Embryonic facial prominence (tissue), 1 donor: ENCODE measurements around the gene STX1B.
"Not testable (repeated sequence)": the region's sequence is repeated elsewhere in the genome, so short reads cannot be mapped to it uniquely, and the experiment has no call there.

ENCODE experiments used
- DNase-seq: peaks from one replicate; pipeline ENCODE4 v3.0.0-alpha.2; 2016; ENCODE audit errors: extremely low spot score

STX1B gene

DNA sequence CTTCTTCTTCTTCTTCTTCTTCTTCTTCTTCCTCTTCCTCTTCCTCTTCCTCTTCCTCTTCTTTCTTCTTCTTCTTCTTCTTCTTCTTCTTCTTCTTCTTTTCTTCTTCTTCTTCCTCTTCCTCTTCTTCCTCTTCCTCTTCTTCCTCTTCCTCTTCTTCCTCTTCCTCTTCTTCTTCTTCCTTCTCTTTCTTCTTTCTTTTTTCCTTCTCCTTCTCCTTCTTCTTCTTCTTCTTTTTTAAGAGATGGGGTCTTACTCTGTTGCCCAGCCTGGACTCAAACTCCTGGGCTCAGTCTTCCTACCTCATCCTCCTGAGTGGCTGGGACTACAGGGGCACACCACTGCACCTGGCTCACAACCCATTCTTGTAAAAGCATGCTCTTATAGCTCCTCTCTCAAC, 2.9 kb upstream of the STX1B start:
- not testable (repeated sequence) for DNase-seq

DNA sequence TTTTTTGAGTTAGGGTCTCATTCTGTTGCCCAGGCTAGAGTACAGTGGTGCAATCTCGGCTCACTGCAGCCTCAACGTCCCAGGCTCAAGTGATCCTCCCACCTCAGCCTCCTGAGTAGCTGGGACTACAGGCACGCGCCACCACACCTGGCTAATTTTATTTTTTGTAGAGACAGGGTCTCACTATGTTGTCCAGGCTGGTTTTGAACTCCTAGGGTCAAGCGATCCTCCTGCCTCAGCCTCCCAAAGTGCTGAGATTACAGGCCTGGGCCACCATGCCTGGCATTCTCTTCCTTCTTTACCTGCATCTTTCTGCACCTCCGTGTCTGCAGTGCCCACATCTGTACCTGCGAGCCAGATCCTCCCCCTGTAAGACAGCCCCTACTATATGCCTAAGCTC, 1.4 kb upstream of the STX1B start:
- DNase-seq = not testable (repeated sequence)

DNA sequence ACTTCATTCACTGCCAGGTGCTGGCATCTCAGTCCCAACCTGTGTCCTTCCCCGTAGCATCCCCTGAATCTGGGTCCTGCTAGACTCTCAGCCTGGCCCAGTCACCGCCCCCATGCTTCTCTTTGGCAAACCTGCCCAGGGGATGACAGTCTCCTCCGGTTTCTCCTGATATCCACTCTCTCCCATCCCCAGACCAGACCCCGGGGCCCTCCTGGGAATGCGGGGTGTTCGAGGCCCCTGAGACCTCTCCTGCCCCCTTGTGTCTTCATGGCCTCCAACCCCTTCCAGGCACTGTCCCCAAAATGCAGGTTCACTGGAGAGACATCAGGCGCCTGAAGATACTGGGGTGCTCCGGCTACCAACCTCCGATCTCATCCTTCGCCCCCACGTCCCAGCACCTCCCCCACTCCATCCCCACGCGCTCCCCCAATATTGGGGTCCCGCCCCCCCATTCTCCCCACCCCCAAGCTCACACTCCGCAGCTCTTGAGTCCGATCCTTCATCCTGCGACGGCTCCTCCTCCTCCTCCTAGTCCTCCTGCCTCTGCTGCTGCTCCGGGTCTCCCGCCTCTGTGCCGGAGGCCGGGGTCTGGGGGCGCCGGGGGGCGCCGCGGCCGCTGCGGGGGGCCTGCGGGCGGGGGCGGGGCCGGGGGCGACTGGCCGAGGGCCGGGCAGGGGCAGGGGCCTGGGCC, 399 bp downstream of the STX1B start:
- no peak for DNase-seq

- DNase-seq = no peak
Measured at GRCh38 chr16:31009120-31009519, 1.3 kb downstream of the STX1B start.

- no peak for DNase-seq
Measured at GRCh38 chr16:31008551-31008950, 1.9 kb downstream of the STX1B start.

- DNase-seq = no peak
Measured at GRCh38 chr16:31008149-31008548, 2.3 kb downstream of the STX1B start.

DNA sequence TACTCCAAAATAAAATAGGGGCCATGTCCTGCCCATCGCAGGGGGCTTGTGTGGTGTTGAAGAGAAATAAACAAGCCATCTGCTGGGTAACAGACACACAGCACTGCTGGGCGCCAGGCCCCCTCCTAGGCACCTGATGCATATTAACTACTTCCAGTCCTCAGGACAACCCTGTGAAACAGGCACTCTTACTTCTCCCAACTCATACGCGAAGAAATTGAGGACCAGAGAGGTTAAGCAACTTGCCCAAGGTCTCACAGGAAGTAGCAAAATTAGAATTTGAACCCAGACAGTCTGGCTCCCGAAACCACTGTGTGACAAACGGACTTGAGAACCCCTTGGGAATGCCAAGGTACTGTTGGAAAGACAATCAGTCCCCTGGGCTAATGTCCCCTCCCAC, 2.8 kb downstream of the STX1B start:
- no peak for DNase-seq

DNA sequence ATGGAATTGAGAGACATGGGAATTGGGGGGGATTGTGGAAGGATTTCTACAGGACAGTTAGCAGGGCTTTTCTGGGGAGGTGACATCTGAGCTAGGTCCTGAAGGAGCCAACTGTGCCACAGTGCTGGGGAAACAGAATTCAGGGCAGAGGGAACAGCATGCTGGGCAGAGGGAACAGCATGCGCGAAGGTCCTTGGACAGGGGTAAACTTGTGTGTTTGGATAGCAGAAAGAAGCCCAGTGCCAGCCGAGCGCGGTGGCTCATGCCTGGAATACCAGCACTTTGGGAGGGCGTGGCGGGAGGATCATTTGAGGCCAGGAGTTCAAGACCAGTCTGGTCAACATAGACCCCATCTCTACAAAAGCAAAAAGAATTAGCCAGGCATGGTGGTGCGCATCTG, 3.8 kb downstream of the STX1B start:
- no peak for DNase-seq

DNA sequence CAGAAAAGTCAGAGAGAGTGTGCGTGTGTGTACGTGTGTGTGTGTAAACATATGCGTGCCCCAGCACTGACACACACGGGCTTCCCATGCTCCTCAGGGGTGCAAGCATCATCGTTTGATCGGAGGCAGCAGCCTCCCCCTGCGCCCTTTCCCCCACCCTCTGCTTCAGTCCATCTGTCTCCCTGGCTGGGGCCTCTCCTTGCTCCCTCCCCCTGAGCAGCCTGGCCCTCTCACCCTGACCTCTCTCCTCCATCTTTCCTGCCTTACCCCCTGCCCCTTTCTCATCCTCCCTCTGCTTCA, 4.4 kb downstream of the STX1B start:
- no peak for DNase-seq

DNA sequence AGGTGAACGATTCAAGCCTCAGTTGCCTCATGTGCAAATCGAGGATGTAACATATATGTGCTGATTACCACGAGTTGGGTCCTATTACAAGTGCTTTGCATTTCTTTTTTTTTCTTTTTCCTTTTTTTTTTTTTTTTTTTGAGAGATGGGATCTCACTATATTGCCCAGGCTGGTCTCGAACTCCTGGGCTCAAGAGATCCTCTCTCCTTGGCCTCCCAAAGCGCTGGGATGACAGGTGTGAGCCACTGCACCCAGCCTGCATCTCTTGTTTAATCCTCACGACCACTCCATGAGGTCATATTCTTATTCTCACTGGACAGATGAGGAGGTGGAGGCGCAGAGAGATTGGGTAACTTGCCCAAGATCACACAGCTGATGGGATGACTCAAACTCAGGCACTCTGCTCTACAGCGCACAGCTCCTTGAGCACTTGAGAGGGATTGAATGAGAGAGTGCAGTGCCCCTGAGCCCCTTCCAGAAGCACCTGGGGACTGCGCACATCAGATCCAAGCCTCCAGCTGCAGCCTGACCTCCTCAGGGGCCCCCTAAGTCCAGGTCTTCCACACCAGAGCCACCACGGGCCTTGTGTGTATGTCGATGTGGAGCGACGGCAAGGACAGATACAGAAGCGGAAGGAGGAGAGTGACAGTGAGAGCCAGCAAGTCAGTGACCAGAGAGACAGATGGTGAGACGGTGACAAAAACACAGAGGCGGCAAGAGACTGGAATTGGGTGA, 4.9 kb downstream of the STX1B start:
- no peak for DNase-seq

DNA sequence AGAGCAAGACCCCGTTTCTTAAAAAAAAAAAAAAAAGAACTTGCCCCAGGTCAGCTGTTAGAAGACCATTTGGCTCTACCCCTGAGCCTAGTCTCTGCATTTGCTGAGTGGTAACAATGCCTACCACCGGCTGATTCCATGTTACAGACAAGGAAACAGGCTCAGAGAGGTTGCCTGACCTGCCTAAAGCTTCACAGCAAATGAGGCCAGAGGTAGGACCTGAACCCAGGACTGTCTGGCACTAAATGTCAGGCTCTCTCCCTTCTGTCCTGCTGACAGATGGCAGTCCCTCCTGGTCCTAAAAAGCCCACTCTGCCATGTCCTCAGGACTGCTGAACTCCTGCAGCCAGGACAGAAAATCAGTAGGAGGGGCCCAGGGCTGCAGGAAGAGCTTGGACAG, 5.8 kb downstream of the STX1B start:
- DNase-seq = no peak

DNA sequence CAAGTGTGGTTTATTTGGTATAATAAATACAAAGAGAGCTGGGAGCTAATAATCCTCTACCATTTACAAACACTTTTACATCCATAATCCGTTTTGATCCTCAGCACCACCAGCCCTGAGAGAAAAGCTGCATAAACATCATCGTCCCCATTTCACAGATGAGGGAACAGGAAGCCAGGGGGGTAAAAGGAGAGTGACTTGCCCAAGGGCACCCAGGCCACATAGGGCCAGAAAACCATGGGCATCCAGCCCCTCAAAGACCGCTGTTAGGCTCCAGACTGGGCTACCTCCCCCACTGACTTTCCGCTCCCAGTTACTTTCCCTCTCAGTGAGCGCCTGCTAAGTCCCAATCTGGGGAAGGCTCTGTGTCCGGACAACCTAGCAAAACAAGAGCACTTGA, 6.7 kb downstream of the STX1B start:
- DNase-seq = no peak

GRCh38 chr16:31002862-31003341, 7.5 kb downstream of the STX1B start:
- DNase-seq = peak; percentile 16

- DNase-seq = no peak
Measured at GRCh38 chr16:31002250-31002700, 8.2 kb downstream of the STX1B start.

DNA sequence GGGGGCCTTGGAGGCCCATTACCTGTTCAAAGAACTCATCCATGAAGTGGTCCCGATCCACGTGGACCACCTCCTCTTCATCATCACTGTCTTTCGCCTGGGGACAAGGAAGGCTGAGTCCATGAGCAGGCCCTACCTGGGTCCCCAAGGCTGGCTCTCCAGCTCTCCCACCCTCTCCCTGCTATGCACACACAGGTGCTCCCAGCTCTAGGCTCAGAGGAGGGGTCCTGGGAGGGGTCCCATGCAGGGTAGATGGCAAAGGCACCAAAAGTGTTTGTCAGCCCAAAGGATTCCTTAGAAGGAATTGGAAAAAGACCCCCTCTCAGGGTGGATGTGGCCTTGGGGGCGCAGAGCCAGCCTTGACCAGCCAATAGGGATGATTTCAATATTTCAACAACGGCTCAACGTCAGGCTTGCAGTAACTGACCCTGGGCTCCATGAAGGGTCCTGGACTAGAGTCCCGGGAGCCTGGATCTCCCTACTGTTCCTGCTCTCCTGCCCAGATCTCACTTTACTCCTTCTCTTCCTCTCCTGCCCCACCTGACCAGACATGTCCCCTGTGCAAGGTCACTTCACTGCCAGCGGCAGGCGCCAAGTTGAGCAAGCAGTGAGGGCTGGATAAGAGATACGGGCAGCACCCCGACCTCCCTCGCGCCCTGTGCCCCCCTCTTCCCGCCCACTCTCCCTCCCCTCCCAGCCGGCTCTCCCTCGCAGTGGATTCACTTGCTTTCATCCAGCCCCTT, 8.8 kb downstream of the STX1B start:
- no peak for DNase-seq

- DNase-seq = no peak
Measured at GRCh38 chr16:31000671-31001382, 9.6 kb downstream of the STX1B start.

GRCh38 chr16:30998852-30999761, 11.3 kb downstream of the STX1B start:
- no peak for DNase-seq

DNA sequence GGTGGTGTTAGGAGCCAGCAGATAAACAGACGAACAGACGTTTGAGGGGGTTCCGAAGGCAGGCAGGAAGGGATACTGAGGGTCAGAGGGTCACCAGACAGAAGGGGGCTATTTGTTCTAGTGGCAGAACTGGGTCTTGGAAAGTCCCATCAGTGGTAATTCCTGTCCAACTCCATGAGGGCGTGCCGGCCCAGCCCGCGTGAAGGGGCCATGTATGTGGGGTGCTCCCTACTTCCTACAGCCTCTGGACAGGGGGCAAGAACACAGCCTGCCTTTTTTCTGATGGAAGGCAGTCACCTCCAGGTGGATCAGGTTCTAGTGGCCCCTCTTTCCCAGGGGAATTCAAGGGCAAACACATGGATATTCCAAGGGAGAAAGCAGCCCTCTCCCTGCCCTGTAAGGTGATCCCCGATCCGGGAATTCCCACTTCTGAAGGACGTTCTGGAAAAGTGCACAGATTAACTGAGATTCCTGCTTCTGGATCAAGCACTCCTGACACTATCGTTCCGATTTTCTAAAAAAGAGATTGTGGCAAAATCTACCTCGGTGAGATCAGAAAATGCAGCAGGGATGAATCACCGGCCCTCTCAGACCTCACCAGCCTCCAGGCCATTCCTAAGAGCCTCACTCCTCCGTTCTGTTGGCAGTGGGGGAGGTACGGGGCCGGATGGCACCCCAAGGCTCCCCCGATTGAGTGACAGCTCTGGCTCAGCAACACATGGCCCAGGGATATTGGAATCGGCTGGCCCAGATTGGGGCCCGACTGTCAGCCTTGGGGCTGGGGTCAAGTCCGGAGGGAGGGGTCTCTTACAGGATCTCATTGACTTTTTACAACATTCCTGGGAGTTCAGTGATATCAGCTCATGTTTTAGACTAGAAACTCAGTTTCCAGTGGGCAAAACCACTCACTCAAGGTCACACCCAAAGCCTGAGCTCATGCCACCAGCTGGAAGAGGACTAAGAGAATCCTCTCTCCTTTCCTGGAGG, 12.4 kb downstream of the STX1B start:
- DNase-seq = no peak

- DNase-seq = no peak
Measured at GRCh38 chr16:30996985-30997724, 13.3 kb downstream of the STX1B start.
